GM13976 (cell line): Measurements from ENCODE around the gene C2CD4B.

Source experiments
- DNase-seq: peaks from one replicate; pipeline ENCODE4 v3.0.0; 2012; ENCODE audit warnings: low spot score
- CTCF ChIP-seq: IDR thresholded peaks from 2 replicates; pipeline ENCODE4 v1.5.1; 2012; ENCODE audit warnings: borderline replicate concordance, mild to moderate bottlenecking; ENCODE audit not compliant: insufficient read depth; ENCODE audit errors: extremely low read depth, missing control alignments, control extremely low read depth
- in situ Hi-C: fragments of 300-500 bp; cut with MboI; formaldehyde crosslinking; loops from one replicate; pipeline ENCODE4 v1.12.0; 2022; ENCODE audit warnings: low sequenced_read_pairs, mixed read lengths, inconsistent platforms; ENCODE audit not compliant: unreplicated experiment

The C2CD4B gene

DNA sequence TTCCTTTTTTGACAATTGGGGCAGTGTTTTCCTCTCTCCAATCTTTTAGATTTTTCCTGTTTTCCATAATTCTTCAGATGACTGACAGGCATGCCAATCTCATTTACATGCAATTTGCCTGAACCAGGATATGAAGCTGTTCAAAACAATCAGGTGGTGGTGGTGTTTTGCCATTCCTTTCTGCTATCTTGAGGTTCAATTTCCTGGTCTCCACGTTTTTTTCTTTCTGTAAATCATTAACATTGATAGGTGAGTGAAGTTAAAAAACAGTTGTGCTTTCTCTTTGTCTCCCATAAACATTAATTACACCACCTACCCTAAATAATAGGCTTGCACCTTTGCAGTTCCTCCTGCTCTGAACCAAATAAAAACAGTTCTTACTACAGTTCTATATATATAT lies 49.2 kb downstream of the C2CD4B start:
- no peak for DNase-seq
- no peak for TF ChIP-seq CTCF
- in situ Hi-C loops, result no loop called here
